ENCODE data around the gene UGT3A2. TPM values are rescaled to one million over a fixed set of nuclear protein-coding genes. Genes with fewer than 3 reads are reported as not detected.

The UGT3A2 gene
- total RNA-seq, 2 donors from 2014 or later: 0.28 TPM; not detected in 1

DNA sequence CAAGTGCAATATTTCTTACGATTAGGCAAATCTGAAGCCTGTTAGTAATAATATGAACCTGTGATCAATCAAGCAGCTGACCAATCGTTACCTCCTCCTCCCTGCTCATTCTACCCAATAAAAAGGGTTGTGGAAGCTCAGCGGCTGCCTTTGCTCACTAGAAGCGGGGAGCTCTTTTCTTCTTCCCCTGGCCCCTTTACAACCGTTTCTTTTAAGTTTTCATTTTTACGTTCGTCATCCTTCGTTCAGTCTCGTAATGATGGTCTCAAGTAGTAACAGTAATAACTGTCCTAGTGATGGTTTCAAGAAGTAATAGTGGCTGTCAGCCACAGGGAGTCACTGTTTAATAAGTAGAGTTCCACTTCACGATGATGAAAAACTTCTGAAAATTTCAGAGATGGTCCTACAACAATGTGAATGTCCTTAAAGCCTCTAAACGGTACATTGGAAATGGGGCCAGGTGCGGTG, 6.2 kb downstream of the UGT3A2 start:
- no peak overlapping the region for H3K27ac Mint-ChIP-seq
- no peak overlapping the region for H3K4me3 Mint-ChIP-seq
- no peaks in the 10 kb centered on the region for H3K4me1 Mint-ChIP-seq
- no peaks in the 10 kb centered on the region for H3K9me3 Mint-ChIP-seq
- H3K36me3 Mint-ChIP-seq (ENCODE audit: low read depth): no peaks in the 10 kb centered on the region
- ATAC-seq (replicated peaks): no peak
- H3K27me3 Mint-ChIP-seq: peaks cover 18% of the 10 kb centered on the region

DNA sequence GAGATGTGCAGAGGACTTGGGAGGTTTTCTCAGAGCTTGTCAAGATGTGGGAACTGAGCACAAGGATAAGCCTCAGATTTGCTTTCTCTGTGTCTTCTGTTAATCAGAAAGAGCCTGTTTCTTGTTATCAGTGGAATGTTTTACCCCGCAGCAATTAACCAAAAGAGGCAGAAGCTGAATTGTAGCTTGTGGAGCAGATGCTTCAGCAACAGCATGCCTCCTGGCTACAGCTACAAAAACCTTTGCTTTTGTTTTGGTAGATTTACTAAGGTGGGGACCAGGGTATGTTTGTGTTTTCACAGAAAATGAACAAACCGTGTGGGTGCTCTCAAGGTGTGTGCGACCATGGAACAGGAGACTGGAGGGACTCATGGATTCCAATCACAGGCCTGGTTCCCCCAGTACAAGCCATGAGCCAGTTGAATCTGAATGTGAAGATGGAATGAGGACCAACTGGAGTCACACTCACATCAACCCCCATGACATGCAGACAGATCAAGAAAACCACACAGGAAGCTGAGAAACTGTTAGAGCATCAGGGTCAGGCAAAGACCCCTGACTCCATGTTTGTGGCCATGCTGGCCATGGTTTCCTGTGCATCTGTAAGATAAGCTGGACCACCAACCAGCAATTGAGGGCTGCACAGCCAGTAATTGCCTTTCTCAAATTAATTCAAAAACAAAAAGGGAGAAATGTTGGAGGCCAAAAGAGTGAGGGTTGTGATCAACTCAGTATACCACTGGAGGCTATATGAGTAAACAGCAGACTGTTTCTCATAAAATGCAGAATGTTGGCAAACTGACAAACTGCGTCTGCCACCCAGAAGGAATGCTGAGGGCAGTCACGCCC, 6.9 kb downstream of the UGT3A2 start:
- Mint-ChIP-seq H3K36me3 (ENCODE audit: low read depth) (no peaks in the 10 kb centered on the region), H3K4me1 (no peaks in the 10 kb centered on the region), H3K27ac (no peak overlapping the region), H3K27me3 (peaks cover 13% of the 10 kb centered on the region), H3K9me3 (no peaks in the 10 kb centered on the region), H3K4me3 (no peak overlapping the region)
- no peak for ATAC-seq (replicated peaks)

DNA sequence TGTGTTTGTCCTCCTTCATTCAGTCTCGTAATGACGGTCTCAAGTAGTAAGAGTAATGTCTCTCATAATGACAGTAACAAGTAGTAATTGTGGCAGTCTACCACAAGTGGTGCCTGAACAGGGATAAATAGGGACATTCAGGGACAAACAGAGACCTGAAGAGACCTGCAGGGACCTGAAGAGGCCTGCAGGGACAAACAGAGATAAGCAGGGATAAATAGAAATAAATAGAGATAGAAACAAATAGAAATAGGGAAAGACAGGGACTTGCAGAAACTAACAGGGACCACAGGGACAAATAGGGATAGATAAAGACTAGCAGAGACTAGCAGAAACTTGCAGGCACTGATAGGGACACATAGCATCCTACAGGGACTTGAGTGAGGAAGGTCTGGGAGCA, 7.9 kb downstream of the UGT3A2 start:
- no peak overlapping the region for H3K4me3 Mint-ChIP-seq
- H3K9me3 Mint-ChIP-seq: no peaks in the 10 kb centered on the region
- ATAC-seq (replicated peaks): no peak
- no peak overlapping the region for H3K27ac Mint-ChIP-seq
- H3K27me3 Mint-ChIP-seq: peaks cover 13% of the 10 kb centered on the region
- H3K4me1 Mint-ChIP-seq: no peaks in the 10 kb centered on the region
- no peaks in the 10 kb centered on the region for H3K36me3 Mint-ChIP-seq (ENCODE audit: low read depth)

DNA sequence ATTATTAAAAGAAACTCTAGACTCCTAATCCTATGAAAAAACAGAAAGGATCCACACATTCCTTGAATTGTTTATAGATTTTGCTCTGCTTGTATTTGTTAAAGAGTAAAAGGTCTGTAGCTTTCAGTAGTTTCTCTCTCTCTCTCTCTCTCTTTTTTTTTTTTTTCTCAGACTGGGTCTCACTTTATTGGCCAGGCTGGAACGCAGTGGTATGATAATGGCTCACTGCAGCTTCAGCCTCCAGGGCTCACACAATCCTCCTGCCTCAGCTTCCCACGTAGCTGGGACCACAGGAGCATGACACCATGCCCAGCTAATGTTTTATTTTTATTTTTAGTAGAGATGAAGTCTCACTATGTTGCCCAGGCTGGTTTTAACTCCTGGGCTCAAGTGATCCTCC, 9.3 kb downstream of the UGT3A2 start:
- Mint-ChIP-seq H3K27me3 (peaks cover 13% of the 10 kb centered on the region), H3K4me1 (no peaks in the 10 kb centered on the region), H3K27ac (no peak overlapping the region), H3K36me3 (ENCODE audit: low read depth) (no peaks in the 10 kb centered on the region), H3K9me3 (no peaks in the 10 kb centered on the region), H3K4me3 (no peak overlapping the region)
- ATAC-seq (replicated peaks): no peak

DNA sequence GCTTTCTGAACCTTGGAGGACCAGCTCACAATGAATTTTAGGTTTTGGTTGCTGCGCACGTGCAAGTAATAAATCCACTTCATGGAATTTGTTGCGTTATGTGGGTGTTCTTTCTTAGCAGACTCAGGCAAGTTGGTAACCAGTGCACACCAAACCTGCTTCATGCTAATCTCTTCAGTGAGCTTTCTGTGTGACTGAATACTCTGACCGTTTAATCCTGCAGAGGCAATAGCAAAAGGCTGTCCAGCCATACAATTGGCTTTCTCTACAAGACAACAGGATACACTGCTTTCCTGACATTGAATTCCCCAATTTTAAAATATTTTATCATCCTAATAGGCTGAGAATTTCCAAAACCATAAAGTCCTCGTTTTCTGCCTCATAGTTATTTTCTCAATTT, 10.3 kb downstream of the UGT3A2 start:
- H3K36me3 Mint-ChIP-seq (ENCODE audit: low read depth): no peaks in the 10 kb centered on the region
- no peak overlapping the region for H3K27ac Mint-ChIP-seq
- H3K9me3 Mint-ChIP-seq: no peaks in the 10 kb centered on the region
- no peak for ATAC-seq (replicated peaks)
- no peaks in the 10 kb centered on the region for H3K4me1 Mint-ChIP-seq
- peaks cover 13% of the 10 kb centered on the region for H3K27me3 Mint-ChIP-seq
- no peak overlapping the region for H3K4me3 Mint-ChIP-seq

DNA sequence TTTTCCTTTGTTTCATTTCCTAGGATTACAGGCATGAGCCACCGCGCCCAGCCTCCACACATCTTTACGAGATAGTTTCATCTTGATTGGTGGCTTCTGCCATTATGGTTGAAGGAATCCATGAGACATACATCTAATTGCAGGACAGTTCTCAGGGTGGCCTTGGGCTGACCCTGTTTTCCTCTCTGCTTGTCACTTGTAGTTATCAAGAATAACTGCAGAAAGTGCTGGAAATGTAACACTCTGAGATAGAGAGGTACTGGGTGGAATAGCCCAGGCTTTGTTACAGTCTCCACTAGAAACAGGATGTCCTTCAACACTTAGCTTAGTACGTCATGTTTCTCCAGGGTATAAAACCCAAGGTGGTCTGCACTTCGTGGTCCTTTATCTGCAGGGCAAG, 10.7 kb downstream of the UGT3A2 start:
- Mint-ChIP-seq H3K27me3 (peaks cover 13% of the 10 kb centered on the region), H3K4me3 (no peak overlapping the region), H3K9me3 (no peaks in the 10 kb centered on the region), H3K27ac (no peak overlapping the region), H3K4me1 (no peaks in the 10 kb centered on the region), H3K36me3 (ENCODE audit: low read depth) (no peaks in the 10 kb centered on the region)
- ATAC-seq (replicated peaks): no peak

DNA sequence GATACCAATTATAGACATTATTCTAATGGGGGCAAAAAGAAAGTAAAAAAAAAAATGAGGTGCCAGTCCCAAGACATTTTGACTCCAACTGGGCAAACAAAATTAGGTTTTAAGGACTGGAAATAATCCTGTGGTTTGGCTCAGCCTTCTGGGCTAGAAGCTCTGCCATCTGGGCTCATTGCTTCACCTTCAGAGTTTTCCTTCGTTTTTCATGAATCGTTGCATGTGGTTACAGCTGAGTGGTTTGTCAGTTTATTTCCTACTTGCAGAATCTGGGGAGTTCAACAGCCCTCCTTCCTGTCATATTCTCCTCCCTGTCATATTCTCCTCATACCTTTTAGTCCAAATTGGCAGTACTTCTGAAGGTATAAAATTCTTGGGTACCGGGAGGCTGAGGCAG, 12.0 kb downstream of the UGT3A2 start:
- Mint-ChIP-seq H3K27me3 (peaks cover 10% of the 10 kb centered on the region), H3K9me3 (no peaks in the 10 kb centered on the region), H3K27ac (no peak overlapping the region), H3K36me3 (ENCODE audit: low read depth) (no peaks in the 10 kb centered on the region), H3K4me1 (no peaks in the 10 kb centered on the region), H3K4me3 (no peak overlapping the region)
- ATAC-seq (replicated peaks): no peak

DNA sequence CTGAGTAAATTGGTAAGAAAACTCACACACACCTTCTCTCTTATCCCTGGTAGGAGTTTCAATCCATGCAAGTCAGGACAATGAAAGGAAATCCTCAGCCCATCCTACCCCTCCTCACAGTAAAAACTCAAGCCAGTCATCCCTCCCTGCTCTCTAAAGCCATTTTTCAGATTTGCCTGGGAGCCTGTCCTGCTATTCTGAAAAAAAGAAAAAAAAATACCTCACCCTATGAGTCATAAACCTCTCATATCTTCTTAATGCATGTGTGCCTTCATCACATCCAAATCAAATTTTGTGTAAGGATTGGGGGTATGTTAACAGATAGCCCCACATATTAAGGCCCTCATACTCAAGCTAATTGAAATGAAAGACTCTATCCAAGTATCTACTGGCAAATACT, 14.1 kb downstream of the UGT3A2 start:
- no peak overlapping the region for H3K4me3 Mint-ChIP-seq
- no peak overlapping the region for H3K27ac Mint-ChIP-seq
- no peaks in the 10 kb centered on the region for H3K9me3 Mint-ChIP-seq
- peaks cover 8% of the 10 kb centered on the region for H3K27me3 Mint-ChIP-seq
- H3K4me1 Mint-ChIP-seq: no peaks in the 10 kb centered on the region
- no peaks in the 10 kb centered on the region for H3K36me3 Mint-ChIP-seq (ENCODE audit: low read depth)
- no peak for ATAC-seq (replicated peaks)

DNA sequence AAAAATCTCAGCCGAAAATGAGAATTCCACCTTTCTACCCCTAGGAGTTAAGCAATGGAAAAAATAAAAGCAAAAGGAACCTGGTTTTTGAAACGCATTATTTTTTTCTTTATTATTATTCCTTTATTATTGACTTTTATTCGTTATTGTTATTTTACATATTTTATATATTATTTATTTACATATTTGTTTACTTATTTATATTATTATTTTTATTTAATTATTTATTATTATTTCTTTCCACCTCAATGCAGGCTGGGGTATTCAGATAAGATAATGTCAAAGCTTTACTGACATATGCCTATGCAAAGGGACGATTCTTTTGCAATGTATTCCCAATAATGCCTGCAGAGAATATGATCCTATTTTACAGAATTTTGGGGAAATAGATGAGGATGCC, 16.7 kb downstream of the UGT3A2 start:
- no peaks in the 10 kb centered on the region for H3K9me3 Mint-ChIP-seq

DNA sequence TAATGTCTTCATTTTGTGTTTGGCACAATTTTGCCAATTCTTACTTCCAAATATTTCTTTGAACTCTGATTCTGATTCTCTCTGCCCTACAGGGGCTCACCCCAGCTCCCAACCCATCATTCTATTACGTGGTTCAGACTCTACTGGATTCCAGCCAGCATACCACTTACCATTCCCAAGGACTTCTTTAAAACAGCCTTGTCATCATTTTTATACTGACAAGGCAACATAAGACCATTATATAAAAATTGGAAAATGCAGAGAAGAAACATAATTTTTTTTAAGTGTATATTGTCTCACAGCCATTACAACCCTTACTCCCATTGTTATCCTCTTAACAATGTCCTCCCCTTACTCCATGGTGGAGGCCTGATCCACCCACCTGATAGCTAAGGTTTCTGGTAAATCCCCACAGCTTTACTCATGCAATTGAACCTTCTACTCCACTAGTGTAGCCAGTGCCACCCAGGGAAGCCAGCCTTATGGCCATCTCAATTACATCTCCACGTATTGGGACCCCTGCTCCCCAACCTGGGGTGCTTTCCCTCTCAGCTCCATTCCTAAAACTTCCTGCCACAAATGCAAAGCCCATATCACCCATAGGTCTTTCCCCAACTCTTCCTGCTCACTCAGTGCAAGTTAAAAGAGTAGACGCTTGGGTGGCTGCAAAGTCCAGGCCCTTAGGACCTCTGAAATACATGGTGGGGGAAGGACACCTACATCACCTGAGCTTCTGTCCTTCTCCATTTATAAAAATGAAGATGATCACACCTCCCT, 19.1 kb downstream of the UGT3A2 start:
- H3K4me3 Mint-ChIP-seq: no peak overlapping the region
- H3K4me1 Mint-ChIP-seq: no peaks in the 10 kb centered on the region
- H3K9me3 Mint-ChIP-seq: no peaks in the 10 kb centered on the region
- H3K27me3 Mint-ChIP-seq: peaks cover 5% of the 10 kb centered on the region
- no peak for ATAC-seq (replicated peaks)
- H3K27ac Mint-ChIP-seq: no peak overlapping the region
- H3K36me3 Mint-ChIP-seq (ENCODE audit: low read depth): no peaks in the 10 kb centered on the region

More for the DNA sequence above, 16.7 kb downstream of the UGT3A2 start:
- Mint-ChIP-seq H3K36me3 (ENCODE audit: low read depth) (no peaks in the 10 kb centered on the region), H3K4me1 (no peaks in the 10 kb centered on the region), H3K27me3 (peaks cover 3% of the 10 kb centered on the region), H3K27ac (no peak overlapping the region), H3K4me3 (no peak overlapping the region)
- ATAC-seq (replicated peaks): no peak

DNA sequence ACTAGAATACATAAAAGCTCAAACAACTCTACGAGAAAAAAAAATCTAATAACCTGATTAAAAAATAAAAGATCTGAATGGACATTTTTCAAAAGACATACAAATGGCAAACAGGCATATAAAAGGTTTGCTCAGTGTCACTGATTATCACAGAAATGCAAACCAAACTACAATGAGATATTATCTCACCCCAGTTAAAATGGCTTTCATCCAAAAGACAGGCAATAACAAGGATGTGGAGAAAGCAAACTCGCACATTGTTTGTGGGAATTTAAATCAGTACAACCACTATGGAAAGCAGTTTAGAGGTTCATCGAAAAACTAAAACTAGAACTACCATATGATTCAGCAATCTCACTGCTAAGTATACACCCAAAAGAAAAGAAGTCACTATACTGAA, 20.8 kb downstream of the UGT3A2 start:
- no peak overlapping the region for H3K4me3 Mint-ChIP-seq
- H3K27ac Mint-ChIP-seq: no peak overlapping the region
- no peak for ATAC-seq (replicated peaks)
- H3K27me3 Mint-ChIP-seq: peaks cover 5% of the 10 kb centered on the region
- no peaks in the 10 kb centered on the region for H3K4me1 Mint-ChIP-seq
- H3K36me3 Mint-ChIP-seq (ENCODE audit: low read depth): no peaks in the 10 kb centered on the region
- no peaks in the 10 kb centered on the region for H3K9me3 Mint-ChIP-seq

DNA sequence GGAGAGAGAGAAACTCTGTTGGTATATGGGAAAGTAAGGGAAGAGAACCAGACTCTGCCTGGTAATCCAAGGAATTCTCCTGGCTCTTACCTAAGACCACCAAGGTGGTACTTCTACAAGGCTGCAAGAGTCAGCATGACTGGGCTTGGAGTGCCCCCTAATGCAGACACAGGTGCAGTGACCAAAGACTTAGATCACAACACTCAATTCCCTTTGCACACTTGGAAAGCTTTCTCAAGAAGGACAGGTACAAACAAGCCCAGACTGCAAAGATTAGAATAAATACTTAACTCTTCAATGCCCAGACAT, 25.2 kb downstream of the UGT3A2 start:
- Mint-ChIP-seq H3K36me3 (ENCODE audit: low read depth) (no peaks in the 10 kb centered on the region), H3K27ac (no peak overlapping the region), H3K4me1 (no peaks in the 10 kb centered on the region), H3K27me3 (peaks cover 12% of the 10 kb centered on the region), H3K4me3 (no peak overlapping the region), H3K9me3 (no peaks in the 10 kb centered on the region)
- no peak for ATAC-seq (replicated peaks)

DNA sequence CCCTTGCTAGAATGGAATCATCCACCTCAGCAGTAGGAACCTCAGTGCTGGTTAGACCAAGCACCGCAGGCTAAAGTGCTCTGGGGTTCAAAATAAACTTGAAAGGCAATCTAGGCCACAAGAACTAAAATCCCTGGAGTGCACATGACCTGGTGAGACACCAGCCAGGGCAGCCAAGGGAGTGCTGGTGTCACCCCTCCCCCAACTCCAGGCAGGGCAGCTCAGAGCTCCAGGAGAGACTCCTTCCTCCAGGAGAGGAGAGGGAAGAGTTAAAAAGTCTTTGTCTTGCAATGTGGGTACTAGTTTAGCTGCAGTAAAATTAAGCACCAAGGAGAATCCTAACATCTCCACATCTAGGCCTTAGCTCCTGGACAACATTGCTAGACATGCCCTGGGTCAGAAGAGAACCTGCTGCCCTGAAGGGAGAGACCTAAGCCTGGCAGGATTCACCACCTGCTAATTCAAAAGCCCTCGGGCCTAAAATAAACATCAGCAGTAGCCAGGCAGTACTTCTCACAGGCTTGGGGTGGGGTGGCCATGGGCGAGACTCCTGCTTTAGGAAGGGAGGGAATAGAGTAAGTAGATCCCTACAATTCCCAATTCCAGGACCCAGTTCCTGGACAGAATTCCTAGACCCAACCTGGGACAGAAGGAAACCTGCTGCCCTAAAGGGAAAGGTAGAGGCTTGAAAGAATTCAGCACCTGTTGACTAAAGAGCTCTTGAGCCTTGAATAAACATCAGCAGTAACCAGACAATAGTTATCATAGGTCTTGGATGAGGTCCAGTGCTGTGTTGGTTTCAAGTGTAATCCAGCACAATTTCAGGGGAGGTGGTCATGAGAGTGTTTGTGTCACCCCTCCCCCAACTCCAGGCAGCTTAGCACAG, 25.8 kb downstream of the UGT3A2 start:
- Mint-ChIP-seq H3K27ac (no peak overlapping the region), H3K27me3 (peaks cover 12% of the 10 kb centered on the region), H3K4me1 (no peaks in the 10 kb centered on the region), H3K36me3 (ENCODE audit: low read depth) (no peaks in the 10 kb centered on the region), H3K4me3 (no peak overlapping the region), H3K9me3 (no peaks in the 10 kb centered on the region)
- ATAC-seq (replicated peaks): no peak

DNA sequence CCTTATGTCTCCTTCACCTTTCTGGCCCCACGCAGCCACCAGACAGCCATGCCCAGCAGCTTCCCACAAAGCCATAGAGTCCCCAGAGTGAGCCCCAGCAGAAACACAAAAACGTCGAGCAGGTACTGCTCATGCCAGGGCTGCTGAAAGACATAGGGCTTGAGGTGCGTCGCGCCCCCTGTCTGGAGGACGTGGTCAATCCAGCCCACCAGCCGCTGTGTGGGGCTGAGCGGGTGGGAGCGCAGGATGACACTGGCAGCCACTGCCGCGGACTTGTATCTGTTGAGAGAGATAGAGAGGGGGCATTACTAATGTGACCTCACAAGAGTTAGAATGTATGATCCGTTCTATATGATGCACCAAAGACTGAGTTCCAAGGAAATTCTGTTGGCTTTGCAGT, 31.0 kb downstream of the UGT3A2 start:
- ATAC-seq (replicated peaks): no peak
- Mint-ChIP-seq H3K27me3 (peaks cover 18% of the 10 kb centered on the region), H3K4me3 (no peak overlapping the region), H3K27ac (no peak overlapping the region), H3K9me3 (no peaks in the 10 kb centered on the region), H3K4me1 (no peaks in the 10 kb centered on the region), H3K36me3 (ENCODE audit: low read depth) (no peaks in the 10 kb centered on the region)

Data from activated T-helper 17 cell treated with anti-CD3 and anti-CD28 coated beads, Interleukin-2, amount 50 U/mL, for 72 hours (primary cell).